Nephron progenitor cell (in vitro differentiated cells): ENCODE measurements around the gene TP73.
A peak's percentile ranks its signal among the peaks of the same experiment; 100 is the strongest.

Experiments
- DNase-seq: peaks from one replicate; pipeline ENCODE4 v3.0.0; 2021
- H3K27ac Mint-ChIP-seq: 2 replicates; pipeline ENCODE4 v1.8.0; 2021; ENCODE audit warnings: mild to moderate bottlenecking, moderate library complexity, mixed read lengths
- H3K27me3 Mint-ChIP-seq: 2 replicates; pipeline ENCODE4 v1.8.0; 2021; ENCODE audit warnings: mild to moderate bottlenecking, low read depth, mixed read lengths; ENCODE audit not compliant: poor library complexity
- H3K36me3 Mint-ChIP-seq: 2 replicates; pipeline ENCODE4 v1.8.0; 2021; ENCODE audit warnings: low read depth, mixed read lengths
- H3K4me1 Mint-ChIP-seq: 2 replicates; pipeline ENCODE4 v1.8.0; 2021; ENCODE audit warnings: mixed read lengths
- H3K4me3 Mint-ChIP-seq: 2 replicates; pipeline ENCODE4 v1.8.0; 2021; ENCODE audit warnings: mild to moderate bottlenecking, moderate library complexity, mixed read lengths
- H3K9me3 Mint-ChIP-seq: 2 replicates; pipeline ENCODE4 v1.8.0; 2021; ENCODE audit warnings: mild to moderate bottlenecking, moderate library complexity, mixed read lengths
- CTCF ChIP-seq: fragments of 200-600 bp; sonication (generic); IDR thresholded peaks from 2 replicates; pipeline ENCODE4 v1.5.0; 2021; ENCODE audit warnings: antibody characterized with exemption

TP73 gene

GRCh38 chr1:3688356-3689137, 36.2 kb downstream of the TP73 start:
- Mint-ChIP-seq H3K27me3 (peaks cover 20% of the 10 kb centered on the region), H3K4me1 (peaks cover 10% of the 10 kb centered on the region), H3K27ac (peak overlapping the region; percentile 64), H3K4me3 (no peak overlapping the region), H3K9me3 (peaks cover 3% of the 10 kb centered on the region), H3K36me3 (no peaks in the 10 kb centered on the region)
- DNase-seq: no peak
- no peak for TF ChIP-seq CTCF

- DNase-seq: no peak
- H3K4me3 Mint-ChIP-seq: no peak overlapping the region
Measured at GRCh38 chr1:3689138-3689750, 36.9 kb downstream of the TP73 start.

GRCh38 chr1:3690282-3691065, 38.2 kb downstream of the TP73 start:
- no peak for TF ChIP-seq CTCF
- DNase-seq: no peak
- no peaks in the 10 kb centered on the region for H3K36me3 Mint-ChIP-seq
- peaks cover 12% of the 10 kb centered on the region for H3K4me1 Mint-ChIP-seq
- peaks cover 15% of the 10 kb centered on the region for H3K27me3 Mint-ChIP-seq
- peaks cover 3% of the 10 kb centered on the region for H3K9me3 Mint-ChIP-seq
- no peak overlapping the region for H3K4me3 Mint-ChIP-seq
- H3K27ac Mint-ChIP-seq: no peak overlapping the region

More at GRCh38 chr1:3689138-3689750, 36.9 kb downstream of the TP73 start:
- Mint-ChIP-seq H3K36me3 (no peaks in the 10 kb centered on the region), H3K9me3 (peaks cover 3% of the 10 kb centered on the region), H3K27me3 (peaks cover 20% of the 10 kb centered on the region), H3K27ac (no peak overlapping the region), H3K4me1 (peaks cover 10% of the 10 kb centered on the region)
- no peak for TF ChIP-seq CTCF

GRCh38 chr1:3691421-3692204, 39.3 kb downstream of the TP73 start:
- H3K4me3 Mint-ChIP-seq: no peak overlapping the region
- no peaks in the 10 kb centered on the region for H3K36me3 Mint-ChIP-seq
- peaks cover 20% of the 10 kb centered on the region for H3K27me3 Mint-ChIP-seq
- no peak overlapping the region for H3K27ac Mint-ChIP-seq
- DNase-seq: no peak
- peaks cover 3% of the 10 kb centered on the region for H3K9me3 Mint-ChIP-seq
- peaks cover 24% of the 10 kb centered on the region for H3K4me1 Mint-ChIP-seq
- TF ChIP-seq CTCF: no peak

GRCh38 chr1:3692598-3692997, 40.3 kb downstream of the TP73 start:
- Mint-ChIP-seq H3K27me3 (peaks cover 26% of the 10 kb centered on the region), H3K36me3 (no peaks in the 10 kb centered on the region), H3K4me1 (peaks cover 31% of the 10 kb centered on the region), H3K9me3 (peaks cover 3% of the 10 kb centered on the region), H3K27ac (no peak overlapping the region), H3K4me3 (no peak overlapping the region)
- no peak for TF ChIP-seq CTCF
- DNase-seq: no peak
